PC-9 (cell line): ENCODE results near the gene SPATA16.

Experiments used
- CTCF ChIP-seq: fragments of 200-600 bp; sonication (generic); conservative IDR thresholded peaks from 2 replicates; pipeline ENCODE4 v1.6.1; 2017; ENCODE audit warnings: mixed run types, antibody characterized with exemption, mild to moderate bottlenecking, moderate library complexity
- EZH2 ChIP-seq: fragments of 200-600 bp; sonication (generic); IDR thresholded peaks from 2 replicates; pipeline ENCODE4 v1.8.0; 2017; ENCODE audit warnings: antibody characterized with exemption, low read depth

- TF ChIP-seq EZH2 (no peak), CTCF (no peak)
Measured at GRCh38 chr3:173096994-173097785, 43.8 kb downstream of the SPATA16 start.
